Measurements from ENCODE around the gene CFAP46. TPM values are rescaled to one million over a fixed set of nuclear protein-coding genes. Genes with fewer than 3 reads are reported as not detected.

Gene CFAP46
- total and polyA plus RNA-seq, 7 experiments from 2014 or later = 0.05 TPM; not detected in 6

- ATAC-seq (no peak), DNase-seq (no peak)
- no peak overlapping the region for H3K27ac ChIP-seq (ENCODE audit: low read depth, low read length)
- H3K27me3 Mint-ChIP-seq = peaks cover 0 to 8% (median 0%) of the 10 kb centered on the region in 5 donors
- H3K36me3 Mint-ChIP-seq = no peaks in the 10 kb centered on the region
- ChIA-PET CTCF (no interaction called here), POLR2A (no interaction called here)
- H3K36me3 ChIP-seq (ENCODE audit: control insufficient read depth in 2 of 3, insufficient read depth in 3 of 3, low read length in 3 of 3) = no peaks in the 10 kb centered on the region
- H3K4me1 Mint-ChIP-seq = no peaks in the 10 kb centered on the region
- H3K27ac Mint-ChIP-seq = no peak overlapping the region
- intact Hi-C loops (cut with micrococcal nuclease) = no loop called here
- no peaks in the 10 kb centered on the region for H3K27me3 ChIP-seq (ENCODE audit: control insufficient read depth in 2 of 2, insufficient read depth in 2 of 2, low read length in 2 of 2)
- no peaks in the 10 kb centered on the region for H3K4me1 ChIP-seq (ENCODE audit: control insufficient read depth in 2 of 2, insufficient read depth in 2 of 2, low read length in 2 of 2)
- peaks cover 0 to 1% (median 0%) of the 10 kb centered on the region in 11 donors for H3K9me3 Mint-ChIP-seq
- H3K4me3 Mint-ChIP-seq = no peak overlapping the region
- H3K4me3 ChIP-seq (ENCODE audit: low read length) = no peak overlapping the region
- peaks cover 0 to 4% (median 0%) of the 10 kb centered on the region in 3 experiments for H3K9me3 ChIP-seq (ENCODE audit: control insufficient read depth in 2 of 3, low read length in 3 of 3)
Measured at GRCh38 chr10:132805599-132805998, 136.8 kb downstream of the CFAP46 start.

DNA sequence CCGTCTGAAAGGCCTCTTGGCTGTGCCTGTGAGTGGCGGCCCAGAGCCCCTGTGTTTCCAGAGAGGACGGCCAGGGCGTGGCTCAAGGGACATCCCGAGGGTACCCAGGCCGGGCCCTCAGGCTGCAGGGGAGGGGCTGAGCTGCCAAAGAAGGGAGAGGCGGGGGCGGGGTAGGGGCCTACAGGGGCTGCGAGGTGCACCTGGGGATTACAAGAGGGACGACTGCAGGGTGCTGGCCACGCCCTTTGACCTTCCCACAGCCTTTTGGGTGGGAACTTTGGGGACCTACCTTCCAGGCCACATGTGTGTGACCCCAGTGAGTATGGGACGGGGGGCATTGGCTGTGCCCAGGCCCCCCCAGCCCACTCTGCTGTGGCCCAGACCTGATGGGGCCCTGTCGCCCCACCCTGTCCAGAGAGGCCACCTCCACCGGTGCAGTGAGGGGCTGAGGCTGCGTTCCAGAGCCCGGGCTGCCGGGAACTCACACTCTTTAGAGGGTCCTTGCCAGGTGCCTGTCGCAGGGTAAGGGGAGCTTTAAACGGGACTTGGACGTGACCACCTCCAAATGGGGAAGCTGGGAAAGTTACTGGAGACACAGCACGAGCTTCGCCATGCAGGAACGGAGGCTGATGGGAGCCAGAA, 137.5 kb downstream of the CFAP46 start:
- CTCF ChIA-PET = no interaction called here
- peaks cover 0 to 1% (median 0%) of the 10 kb centered on the region in 11 donors for H3K9me3 Mint-ChIP-seq

DNA sequence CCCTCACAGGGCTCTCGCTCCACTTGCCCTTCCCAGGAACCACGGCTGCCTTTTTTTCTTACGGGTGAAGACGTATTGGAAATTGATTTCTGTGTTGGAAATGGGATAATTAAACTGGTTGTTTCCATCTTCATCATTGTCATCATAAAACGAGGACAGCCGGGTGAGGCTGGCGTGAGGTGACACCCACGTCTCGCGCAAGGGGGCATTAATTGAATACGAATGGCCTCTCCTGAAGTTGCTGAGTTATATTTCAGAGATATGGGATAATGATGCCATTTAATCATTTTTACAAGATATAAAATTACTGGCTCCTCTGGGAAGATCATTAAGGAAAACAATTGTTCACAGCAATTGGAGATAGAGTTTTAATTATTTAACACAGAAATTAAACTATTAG, 138.1 kb downstream of the CFAP46 start:
- H3K4me1 ChIP-seq (ENCODE audit: control insufficient read depth in 2 of 2, insufficient read depth in 2 of 2, low read length in 2 of 2) = no peaks in the 10 kb centered on the region

More for the DNA sequence above, 137.5 kb downstream of the CFAP46 start:
- Mint-ChIP-seq H3K27ac (no peak overlapping the region), H3K36me3 (no peaks in the 10 kb centered on the region), H3K4me3 (no peak overlapping the region), H3K4me1 (no peaks in the 10 kb centered on the region), H3K27me3 (peaks cover 0 to 7% (median 0%) of the 10 kb centered on the region in 5 donors)
- Histone ChIP-seq H3K4me1 (ENCODE audit: control insufficient read depth in 2 of 2, insufficient read depth in 2 of 2, low read length in 2 of 2) (no peaks in the 10 kb centered on the region), H3K27me3 (ENCODE audit: control insufficient read depth in 2 of 2, insufficient read depth in 2 of 2, low read length in 2 of 2) (no peaks in the 10 kb centered on the region), H3K4me3 (ENCODE audit: low read length) (no peak overlapping the region), H3K27ac (ENCODE audit: low read depth, low read length) (no peak overlapping the region), H3K36me3 (ENCODE audit: control insufficient read depth in 2 of 3, insufficient read depth in 3 of 3, low read length in 3 of 3) (no peaks in the 10 kb centered on the region), H3K9me3 (ENCODE audit: control insufficient read depth in 2 of 3, low read length in 3 of 3) (peaks cover 0 to 4% (median 0%) of the 10 kb centered on the region in 3 experiments)
- POLR2A ChIA-PET = no interaction called here
- intact Hi-C loops (cut with micrococcal nuclease) = no loop called here
- DNase-seq (no peak), ATAC-seq (peak; percentile 20)

GRCh38 chr10:132803416-132804210, 138.8 kb downstream of the CFAP46 start:
- peaks cover 0 to 4% (median 0%) of the 10 kb centered on the region in 3 experiments for H3K9me3 ChIP-seq (ENCODE audit: control insufficient read depth in 2 of 3, low read length in 3 of 3)
- ChIA-PET CTCF (no interaction called here), POLR2A (no interaction called here)
- Mint-ChIP-seq H3K4me3 (no peak overlapping the region), H3K27me3 (peaks cover 0 to 7% (median 0%) of the 10 kb centered on the region in 5 donors), H3K4me1 (no peaks in the 10 kb centered on the region), H3K9me3 (peaks cover 0 to 1% (median 0%) of the 10 kb centered on the region in 11 donors), H3K36me3 (no peaks in the 10 kb centered on the region), H3K27ac (no peak overlapping the region)
- H3K4me1 ChIP-seq (ENCODE audit: control insufficient read depth in 2 of 2, insufficient read depth in 2 of 2, low read length in 2 of 2) = no peaks in the 10 kb centered on the region
- intact Hi-C loops (cut with micrococcal nuclease) = no loop called here
- no peak for ATAC-seq
- H3K27ac ChIP-seq (ENCODE audit: low read depth, low read length) = no peak overlapping the region
- H3K36me3 ChIP-seq (ENCODE audit: control insufficient read depth in 2 of 3, insufficient read depth in 3 of 3, low read length in 3 of 3) = no peaks in the 10 kb centered on the region
- DNase-seq = no peak
- no peaks in the 10 kb centered on the region for H3K27me3 ChIP-seq (ENCODE audit: control insufficient read depth in 2 of 2, insufficient read depth in 2 of 2, low read length in 2 of 2)
- no peak overlapping the region for H3K4me3 ChIP-seq (ENCODE audit: low read length)

More for the DNA sequence above, 138.1 kb downstream of the CFAP46 start:
- H3K36me3 Mint-ChIP-seq = no peaks in the 10 kb centered on the region
- DNase-seq (no peak), ATAC-seq (no peak)
- H3K4me3 Mint-ChIP-seq = no peak overlapping the region
- H3K27ac Mint-ChIP-seq = no peak overlapping the region
- H3K4me3 ChIP-seq (ENCODE audit: low read length) = no peak overlapping the region
- H3K9me3 ChIP-seq (ENCODE audit: control insufficient read depth in 2 of 3, low read length in 3 of 3) = peaks cover 0 to 4% (median 0%) of the 10 kb centered on the region in 3 experiments
- no peaks in the 10 kb centered on the region for H3K27me3 ChIP-seq (ENCODE audit: control insufficient read depth in 2 of 2, insufficient read depth in 2 of 2, low read length in 2 of 2)
- H3K9me3 Mint-ChIP-seq = peaks cover 0 to 1% (median 0%) of the 10 kb centered on the region in 11 donors
- H3K4me1 Mint-ChIP-seq = no peaks in the 10 kb centered on the region
- no peaks in the 10 kb centered on the region for H3K36me3 ChIP-seq (ENCODE audit: control insufficient read depth in 2 of 3, insufficient read depth in 3 of 3, low read length in 3 of 3)
- intact Hi-C loops (cut with micrococcal nuclease) = no loop called here
- H3K27ac ChIP-seq (ENCODE audit: low read depth, low read length) = no peak overlapping the region
- POLR2A ChIA-PET = no interaction called here
- CTCF ChIA-PET = no interaction called here
- peaks cover 0 to 7% (median 0%) of the 10 kb centered on the region in 5 donors for H3K27me3 Mint-ChIP-seq

DNA sequence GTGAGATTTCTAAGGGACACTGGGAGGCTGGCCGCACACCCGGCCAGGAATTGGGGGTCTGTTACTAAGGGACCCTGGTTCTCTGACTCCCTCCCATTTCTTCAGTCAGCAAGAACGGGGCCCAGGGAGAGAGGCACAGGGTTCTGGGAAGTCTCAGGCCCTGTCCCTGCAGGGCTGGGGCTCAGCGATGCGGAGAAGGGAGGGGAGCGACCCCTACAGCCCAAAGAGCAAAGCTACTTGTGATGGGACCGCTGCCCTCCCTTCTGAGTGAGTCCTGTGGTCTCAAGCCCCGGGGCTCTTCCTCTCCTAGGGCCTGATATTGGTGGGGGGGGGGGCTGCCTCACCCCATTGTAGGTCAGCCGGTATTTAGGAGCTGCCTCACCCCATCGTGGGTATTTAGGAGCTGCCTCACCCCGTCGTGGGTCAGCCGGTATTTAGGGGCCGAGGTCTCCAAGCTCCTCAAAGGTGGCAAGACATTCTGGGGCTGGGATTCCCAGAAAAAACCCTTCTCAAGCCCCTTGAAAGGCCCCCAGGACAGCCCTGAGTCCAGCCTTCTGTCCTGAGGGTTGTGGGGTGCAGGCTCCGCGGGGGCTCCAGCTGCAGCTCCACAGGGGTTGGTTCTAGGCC, 139.6 kb downstream of the CFAP46 start:
- H3K27me3 ChIP-seq (ENCODE audit: control insufficient read depth in 2 of 2, insufficient read depth in 2 of 2, low read length in 2 of 2) = no peaks in the 10 kb centered on the region
- no peak overlapping the region for H3K4me3 ChIP-seq (ENCODE audit: low read length)
- ChIA-PET POLR2A (no interaction called here), CTCF (no interaction called here)
- DNase-seq = no peak
- Mint-ChIP-seq H3K27ac (no peak overlapping the region), H3K4me1 (no peaks in the 10 kb centered on the region), H3K27me3 (peaks cover 0 to 7% (median 0%) of the 10 kb centered on the region in 5 donors), H3K36me3 (no peaks in the 10 kb centered on the region), H3K9me3 (no peaks in the 10 kb centered on the region), H3K4me3 (no peak overlapping the region)
- H3K36me3 ChIP-seq (ENCODE audit: control insufficient read depth in 2 of 3, insufficient read depth in 3 of 3, low read length in 3 of 3) = no peaks in the 10 kb centered on the region
- H3K4me1 ChIP-seq (ENCODE audit: control insufficient read depth in 2 of 2, insufficient read depth in 2 of 2, low read length in 2 of 2) = no peaks in the 10 kb centered on the region
- peaks cover 0 to 4% (median 0%) of the 10 kb centered on the region in 3 experiments for H3K9me3 ChIP-seq (ENCODE audit: control insufficient read depth in 2 of 3, low read length in 3 of 3)
- intact Hi-C loops (cut with micrococcal nuclease) = no loop called here
- no peak overlapping the region for H3K27ac ChIP-seq (ENCODE audit: low read depth, low read length)
- ATAC-seq = no peak

DNA sequence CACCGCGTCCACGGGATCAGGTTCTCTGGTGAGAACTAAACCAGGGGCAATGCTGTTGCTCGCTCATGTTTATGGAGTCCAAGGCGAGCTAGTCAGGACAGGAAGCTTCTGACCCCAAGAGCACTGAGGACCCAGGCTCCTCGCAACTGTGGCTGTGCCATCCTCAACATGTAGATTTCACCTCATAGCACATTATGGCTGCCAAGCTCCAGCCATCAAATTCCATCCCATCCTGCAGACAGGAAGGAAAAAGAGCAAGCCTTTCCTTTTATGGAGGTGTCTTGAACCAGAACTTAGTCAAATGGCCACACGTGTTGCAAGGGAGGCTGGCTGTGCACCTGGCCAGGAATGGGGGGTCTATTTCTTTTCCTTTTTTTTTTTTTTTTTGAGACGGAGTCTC, 140.3 kb downstream of the CFAP46 start:
- H3K4me3 Mint-ChIP-seq = no peak overlapping the region
- peaks cover 0 to 7% (median 0%) of the 10 kb centered on the region in 5 donors for H3K27me3 Mint-ChIP-seq
- H3K4me1 Mint-ChIP-seq = no peaks in the 10 kb centered on the region
- H3K36me3 ChIP-seq (ENCODE audit: control insufficient read depth in 2 of 3, insufficient read depth in 3 of 3, low read length in 3 of 3) = no peaks in the 10 kb centered on the region
- H3K4me3 ChIP-seq (ENCODE audit: low read length) = no peak overlapping the region
- no peaks in the 10 kb centered on the region for H3K27me3 ChIP-seq (ENCODE audit: control insufficient read depth in 2 of 2, insufficient read depth in 2 of 2, low read length in 2 of 2)
- CTCF ChIA-PET = no interaction called here
- no peak for DNase-seq
- H3K27ac ChIP-seq (ENCODE audit: low read depth, low read length) = no peak overlapping the region
- H3K4me1 ChIP-seq (ENCODE audit: control insufficient read depth in 2 of 2, insufficient read depth in 2 of 2, low read length in 2 of 2) = no peaks in the 10 kb centered on the region
- H3K9me3 ChIP-seq (ENCODE audit: control insufficient read depth in 2 of 3, low read length in 3 of 3) = peaks cover 0 to 4% (median 0%) of the 10 kb centered on the region in 3 experiments
- intact Hi-C loops (cut with micrococcal nuclease) = no loop called here
- H3K27ac Mint-ChIP-seq = no peak overlapping the region
- no peaks in the 10 kb centered on the region for H3K36me3 Mint-ChIP-seq
- H3K9me3 Mint-ChIP-seq = peaks cover 0 to 1% (median 0%) of the 10 kb centered on the region in 11 donors
- no peak for ATAC-seq
- POLR2A ChIA-PET = no interaction called here
